Femur (tissue), 1 donor: ENCODE measurements around the gene IGLL5.

Experiments used
- DNase-seq: peaks from one replicate; pipeline ENCODE4 v3.0.0-alpha.2; 2017

The IGLL5 gene

DNA sequence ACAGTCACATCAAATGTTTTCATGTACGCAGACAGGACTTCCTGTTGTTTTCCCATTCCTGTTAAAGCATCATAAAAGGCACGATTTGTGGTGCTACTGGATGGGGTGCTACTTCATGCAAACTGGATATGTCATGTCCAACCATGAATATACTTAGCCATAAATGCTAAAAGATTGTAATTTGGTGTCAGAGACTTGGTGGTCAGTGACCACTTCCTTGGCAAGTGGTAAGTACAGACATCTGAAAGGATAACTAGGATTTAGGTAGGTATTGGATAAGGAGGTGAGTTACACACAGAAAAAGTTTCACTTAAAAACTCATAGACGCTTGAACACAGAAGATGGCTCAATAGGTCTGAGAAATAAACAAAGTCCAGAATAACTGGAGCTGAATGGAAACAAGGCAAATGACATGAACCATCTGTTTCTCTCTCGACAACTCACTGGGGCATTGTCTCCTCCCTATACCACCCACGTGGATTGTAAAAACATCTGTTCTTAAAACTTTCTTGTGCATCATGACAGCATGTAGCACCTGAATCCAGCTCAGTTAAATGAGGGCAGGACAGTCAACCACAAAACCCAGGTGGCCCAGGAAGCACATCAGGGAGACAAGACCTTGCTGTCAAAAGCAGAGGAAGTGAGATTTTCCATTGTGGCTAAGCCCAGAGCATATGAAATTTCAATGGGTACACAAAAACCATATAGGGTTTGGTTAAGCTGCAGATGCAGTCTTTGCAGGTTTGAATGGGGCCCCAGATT, 22.1 kb upstream of the IGLL5 start:
- DNase-seq = no peak

DNA sequence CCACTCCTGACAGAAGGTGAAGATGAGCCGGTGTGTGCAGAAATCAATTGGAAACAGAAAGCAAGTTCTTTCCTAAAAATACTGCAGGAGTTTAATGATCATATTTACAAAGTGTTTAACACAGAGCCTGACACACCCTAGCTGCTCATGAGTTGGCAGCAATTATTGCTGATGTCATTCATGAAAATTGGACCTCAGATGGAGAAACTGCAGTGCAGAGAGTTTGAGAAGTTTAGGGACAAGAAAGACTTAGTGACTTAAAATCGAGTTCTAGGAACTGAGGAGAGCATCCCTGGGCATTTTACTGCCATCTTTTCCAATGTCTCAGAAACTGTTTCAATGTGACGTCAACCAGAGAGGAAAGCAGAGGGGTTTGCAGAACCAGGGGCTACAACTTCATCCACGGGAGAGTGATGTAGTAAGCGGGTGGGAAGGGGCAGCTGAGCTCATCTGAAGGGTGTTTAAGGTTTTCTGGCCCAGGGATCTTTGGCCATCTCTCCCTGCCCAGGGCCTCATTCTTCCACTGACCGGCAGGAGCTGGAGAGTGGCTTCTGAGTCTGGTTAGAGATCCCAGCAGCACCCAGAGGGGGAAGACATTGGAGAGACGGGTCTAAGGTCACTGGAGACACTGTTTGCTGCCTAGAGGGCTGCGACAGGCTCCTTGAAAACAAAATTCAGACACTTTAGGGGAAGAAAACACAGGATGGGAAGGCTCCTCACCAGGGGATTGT, 21.1 kb upstream of the IGLL5 start:
- no peak for DNase-seq

DNA sequence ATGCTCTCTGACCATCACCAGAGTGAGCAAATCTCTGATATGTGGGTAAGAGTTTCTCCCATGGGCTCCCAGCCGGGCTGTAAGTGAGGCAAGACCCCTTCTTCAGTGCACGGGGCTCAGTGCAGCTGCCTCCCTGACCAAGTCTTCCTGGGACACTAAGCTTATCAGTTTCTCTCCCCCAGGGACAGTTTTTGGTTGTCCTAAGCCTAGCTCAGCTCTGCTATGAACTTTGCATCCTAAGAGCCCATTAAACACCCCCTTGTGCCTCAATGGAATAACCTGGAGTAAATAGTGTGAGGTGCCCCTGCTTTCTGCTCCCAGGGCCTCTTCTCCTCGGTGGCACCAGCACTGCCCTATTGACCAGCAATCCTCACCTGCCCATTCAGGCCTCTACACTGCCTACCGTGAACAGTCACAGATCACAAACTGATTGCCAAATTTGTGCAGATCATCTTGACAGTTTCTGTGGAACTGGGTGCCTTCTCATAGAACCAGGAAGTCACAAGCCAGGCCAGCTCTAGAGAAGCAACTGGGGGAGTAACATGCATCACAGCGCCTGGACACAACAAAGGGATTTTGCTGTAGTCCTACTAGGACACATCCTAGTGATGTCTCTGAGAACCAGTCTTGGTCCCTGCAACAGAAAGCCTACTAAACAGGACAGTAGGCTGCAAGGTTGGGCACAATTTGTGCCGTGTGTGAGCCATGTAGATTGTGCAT, 19.5 kb upstream of the IGLL5 start:
- no peak for DNase-seq

DNA sequence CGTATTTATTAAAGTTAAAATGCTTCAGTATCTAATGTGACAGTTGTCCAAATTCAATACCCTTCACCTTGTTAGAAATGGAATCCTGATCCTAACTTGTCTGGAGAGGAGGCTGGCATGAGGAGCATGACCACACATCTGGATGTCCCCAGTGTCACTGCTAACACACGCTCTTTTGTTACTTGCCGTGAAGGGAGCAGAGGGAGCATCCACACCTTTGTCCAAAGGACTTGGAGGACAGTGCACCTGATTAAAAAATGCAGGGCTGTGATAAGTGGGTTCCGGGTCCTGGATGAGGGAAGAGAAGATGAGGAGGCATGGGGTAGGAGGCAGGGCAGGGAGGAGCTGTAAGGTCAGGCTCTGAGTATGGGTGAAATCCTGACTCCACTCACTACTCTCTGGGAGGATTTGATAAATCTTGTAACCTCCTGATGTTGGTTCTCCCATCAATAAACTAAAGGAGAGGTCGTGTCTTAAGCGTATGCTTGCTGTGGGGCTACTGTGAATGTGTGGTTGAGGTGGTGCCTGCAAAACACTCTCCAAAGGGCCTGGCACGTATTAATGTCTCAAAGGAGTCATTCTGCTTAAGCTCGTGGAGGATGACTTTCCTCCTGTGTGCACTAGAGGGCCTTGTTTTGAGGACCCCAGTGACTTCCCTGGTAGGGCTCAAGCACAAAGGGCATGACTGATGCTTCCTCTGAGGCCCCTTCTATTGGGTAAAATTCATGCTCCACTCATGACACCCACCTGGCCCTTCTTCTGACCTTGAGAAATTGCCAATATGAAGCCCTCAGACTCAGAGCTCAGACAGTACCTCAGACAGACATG, 16.8 kb upstream of the IGLL5 start:
- DNase-seq = no peak

DNA sequence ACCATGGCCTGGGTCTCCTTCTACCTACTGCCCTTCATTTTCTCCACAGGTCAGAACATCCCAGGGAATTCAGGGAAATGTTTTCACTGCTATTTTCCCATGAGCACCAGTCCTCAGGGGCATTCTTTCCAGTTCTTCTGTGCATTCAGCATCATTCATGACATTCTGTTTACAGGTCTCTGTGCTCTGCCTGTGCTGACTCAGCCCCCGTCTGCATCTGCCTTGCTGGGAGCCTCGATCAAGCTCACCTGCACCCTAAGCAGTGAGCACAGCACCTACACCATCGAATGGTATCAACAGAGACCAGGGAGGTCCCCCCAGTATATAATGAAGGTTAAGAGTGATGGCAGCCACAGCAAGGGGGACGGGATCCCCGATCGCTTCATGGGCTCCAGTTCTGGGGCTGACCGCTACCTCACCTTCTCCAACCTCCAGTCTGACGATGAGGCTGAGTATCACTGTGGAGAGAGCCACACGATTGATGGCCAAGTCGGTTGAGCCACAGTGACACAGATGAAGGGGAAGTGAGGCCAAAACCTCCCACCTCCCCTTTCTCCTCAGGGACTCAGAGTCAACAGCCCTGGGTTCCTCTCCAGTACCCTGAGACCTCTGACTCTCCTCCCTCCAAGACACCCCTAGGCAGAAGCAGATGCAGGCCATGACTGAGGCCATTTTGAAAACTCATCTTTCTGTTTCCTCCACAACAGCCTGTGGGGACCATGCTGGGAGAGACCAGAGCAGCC, 15.9 kb upstream of the IGLL5 start:
- no peak for DNase-seq

DNA sequence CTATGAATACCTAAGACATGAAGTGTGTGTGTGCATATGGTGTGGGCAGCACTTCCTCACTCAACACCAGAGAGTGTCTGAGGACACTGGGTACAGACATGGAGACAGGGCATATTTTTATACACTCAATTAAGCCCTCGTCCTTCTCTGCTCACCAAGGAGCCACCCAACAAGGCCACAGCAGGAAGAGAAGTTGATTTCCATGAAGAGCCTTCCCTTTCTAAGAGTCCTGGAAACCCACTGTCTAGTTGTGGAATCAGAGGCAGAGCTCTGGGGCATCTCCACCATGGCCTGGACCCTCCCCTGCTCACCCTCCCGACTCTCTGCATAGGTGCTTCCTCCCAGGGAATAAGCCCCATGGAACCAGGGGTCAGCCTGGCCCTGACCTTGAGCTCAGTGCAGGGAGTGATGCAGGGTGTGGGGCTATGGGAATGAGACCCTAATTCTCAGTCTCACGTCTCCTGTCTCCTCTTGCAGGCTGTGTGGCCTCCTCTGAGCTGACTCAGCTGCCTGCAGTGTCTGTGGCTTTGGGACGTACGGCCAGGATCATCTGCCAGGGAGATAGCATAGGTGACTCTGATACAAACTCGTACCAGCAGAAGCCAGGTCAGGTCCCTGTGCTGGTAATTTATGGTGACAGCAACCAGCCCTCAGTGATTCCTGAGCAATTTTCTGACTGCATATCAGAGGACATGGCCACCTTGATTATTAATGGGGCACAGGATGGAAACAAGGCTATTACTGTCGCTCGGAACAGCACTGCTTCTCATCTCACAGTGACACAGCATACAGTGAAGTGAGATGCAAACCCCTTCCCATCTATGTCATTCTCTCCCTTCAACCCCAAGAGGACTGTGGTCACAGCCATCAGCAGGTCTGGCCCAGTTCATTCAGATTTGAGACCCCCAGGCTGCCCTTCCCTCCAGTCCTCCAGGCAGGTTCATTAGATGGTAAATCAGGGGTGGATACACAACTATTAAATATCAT, 14.6 kb upstream of the IGLL5 start:
- DNase-seq = no peak

DNA sequence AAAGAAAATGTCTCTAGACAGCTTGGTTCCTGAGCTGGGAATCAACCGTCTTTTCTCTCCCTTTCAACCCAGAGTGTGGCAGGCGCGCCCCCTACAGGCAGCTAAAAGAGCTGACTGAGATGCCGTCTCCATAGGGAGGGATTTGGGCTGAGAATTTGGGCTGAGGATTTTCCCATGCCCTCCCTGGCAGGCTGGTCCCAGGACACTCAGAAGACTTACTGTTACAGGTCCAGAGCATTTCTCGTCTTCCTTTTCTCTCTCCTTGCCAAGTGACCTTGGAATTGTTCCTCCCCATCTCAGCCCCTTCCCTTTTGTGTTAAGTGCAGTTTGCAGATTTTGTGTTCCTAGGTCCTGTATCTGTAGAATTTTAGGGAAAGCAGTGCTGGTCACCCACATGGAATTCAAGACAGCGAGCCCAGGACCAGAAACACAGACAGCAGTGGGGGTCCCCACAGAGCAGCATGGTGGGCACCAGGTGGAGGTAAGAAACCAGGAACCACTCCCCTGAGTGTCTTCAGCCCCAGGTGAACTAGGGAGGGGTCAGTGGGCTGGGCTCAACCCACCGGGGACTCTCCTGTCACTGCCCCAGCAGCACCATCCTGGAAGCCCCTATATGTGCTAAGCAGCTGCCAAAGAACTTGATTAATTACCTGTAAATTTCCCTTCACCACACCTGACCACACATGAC, 9.9 kb upstream of the IGLL5 start:
- peak; percentile 56 for DNase-seq

DNA sequence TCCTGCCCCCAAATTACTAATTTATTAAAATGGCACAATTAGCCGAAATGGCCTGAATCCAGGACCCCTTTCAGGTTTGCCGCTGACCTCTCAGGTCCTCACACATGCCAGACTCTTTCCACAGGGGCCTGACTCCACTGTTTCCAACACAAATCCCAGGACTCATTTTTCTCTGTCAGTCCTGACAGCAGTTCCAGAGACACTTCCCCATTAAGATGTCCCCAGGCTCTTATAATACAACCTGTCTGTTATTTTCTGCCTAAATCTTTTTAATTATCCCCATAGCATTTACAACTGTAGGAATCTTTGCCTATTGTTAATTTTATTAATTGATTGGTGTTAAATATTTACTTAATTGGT, 9.4 kb upstream of the IGLL5 start:
- DNase-seq = no peak

DNA sequence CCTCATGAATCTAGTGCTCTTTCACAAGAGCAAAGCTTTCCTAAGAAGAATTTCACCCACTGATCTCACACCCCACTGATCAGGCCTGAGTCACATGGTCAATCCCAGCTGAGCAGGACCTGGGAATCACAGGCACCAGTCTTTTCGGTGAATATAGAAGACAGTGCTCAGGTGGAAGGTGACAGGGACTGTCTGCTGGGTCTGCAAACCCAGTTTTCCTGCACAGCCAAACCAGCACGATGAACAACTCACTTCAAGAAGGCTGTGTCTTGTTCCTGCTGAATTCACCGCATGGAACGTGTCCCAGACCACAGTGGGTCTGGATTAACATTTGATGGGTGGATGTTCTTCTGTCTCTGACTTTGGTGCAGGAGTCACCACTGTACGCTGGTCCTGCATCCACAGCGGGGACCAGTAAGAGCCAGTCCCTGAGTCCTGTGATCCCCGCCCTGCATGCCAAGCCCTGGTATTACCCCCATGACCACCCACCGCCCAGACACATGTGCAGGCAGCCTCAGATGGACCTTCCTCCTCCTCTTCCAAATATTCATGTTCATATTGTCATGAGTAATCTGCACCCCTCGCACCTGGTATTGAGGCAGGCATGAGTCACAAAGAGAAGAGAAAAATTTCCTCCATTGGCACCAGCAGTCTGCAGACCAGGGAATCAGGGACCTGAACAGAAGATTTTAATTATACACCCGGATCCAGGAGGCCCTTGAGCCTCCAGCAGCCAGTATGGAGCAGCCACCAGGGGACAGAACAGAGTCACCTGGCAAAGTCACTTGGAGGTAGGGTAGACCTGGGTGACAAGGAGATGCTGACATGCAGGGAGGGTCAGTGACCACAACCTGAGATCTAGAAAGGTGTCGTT, 8.6 kb upstream of the IGLL5 start:
- DNase-seq = no peak

DNA sequence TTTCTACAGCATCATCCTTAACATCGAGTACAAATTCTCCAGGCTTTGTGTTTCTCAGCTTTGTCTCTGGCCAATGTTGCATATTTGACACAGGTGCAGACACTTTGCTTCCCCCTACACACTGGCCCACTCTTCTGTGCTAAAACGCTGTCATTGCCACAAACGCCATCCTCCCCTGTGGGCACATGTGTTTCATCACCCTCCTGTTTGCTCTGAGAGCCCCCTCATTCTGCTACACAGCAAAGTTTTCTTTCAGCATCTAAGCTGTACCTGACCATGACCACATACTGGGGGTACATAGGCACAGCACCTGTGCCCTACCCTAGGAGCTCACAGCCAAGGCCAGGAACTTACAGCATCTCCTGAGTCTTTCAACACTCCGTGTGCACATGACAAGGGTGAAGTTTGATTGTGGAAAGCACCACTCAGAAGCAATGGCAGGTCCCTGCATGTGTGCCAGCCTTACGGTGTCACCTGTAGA, 7.9 kb upstream of the IGLL5 start:
- DNase-seq = no peak

DNA sequence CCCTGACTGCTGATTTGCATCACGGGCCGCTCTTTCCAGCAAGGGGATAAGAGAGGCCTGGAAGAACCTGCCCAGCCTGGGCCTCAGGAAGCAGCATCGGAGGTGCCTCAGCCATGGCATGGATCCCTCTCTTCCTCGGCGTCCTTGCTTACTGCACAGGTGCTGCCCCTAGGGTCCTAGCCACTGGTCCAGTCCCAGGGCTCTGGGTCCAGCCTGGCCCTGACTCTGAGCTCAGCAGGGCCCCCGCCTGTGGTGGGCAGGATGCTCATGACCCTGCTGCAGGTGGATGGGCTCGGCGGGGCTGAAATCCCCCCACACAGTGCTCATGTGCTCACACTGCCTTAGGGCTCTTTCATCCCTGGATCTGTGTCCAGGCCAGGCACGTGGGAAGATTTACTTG, 7.0 kb upstream of the IGLL5 start:
- no peak for DNase-seq

DNA sequence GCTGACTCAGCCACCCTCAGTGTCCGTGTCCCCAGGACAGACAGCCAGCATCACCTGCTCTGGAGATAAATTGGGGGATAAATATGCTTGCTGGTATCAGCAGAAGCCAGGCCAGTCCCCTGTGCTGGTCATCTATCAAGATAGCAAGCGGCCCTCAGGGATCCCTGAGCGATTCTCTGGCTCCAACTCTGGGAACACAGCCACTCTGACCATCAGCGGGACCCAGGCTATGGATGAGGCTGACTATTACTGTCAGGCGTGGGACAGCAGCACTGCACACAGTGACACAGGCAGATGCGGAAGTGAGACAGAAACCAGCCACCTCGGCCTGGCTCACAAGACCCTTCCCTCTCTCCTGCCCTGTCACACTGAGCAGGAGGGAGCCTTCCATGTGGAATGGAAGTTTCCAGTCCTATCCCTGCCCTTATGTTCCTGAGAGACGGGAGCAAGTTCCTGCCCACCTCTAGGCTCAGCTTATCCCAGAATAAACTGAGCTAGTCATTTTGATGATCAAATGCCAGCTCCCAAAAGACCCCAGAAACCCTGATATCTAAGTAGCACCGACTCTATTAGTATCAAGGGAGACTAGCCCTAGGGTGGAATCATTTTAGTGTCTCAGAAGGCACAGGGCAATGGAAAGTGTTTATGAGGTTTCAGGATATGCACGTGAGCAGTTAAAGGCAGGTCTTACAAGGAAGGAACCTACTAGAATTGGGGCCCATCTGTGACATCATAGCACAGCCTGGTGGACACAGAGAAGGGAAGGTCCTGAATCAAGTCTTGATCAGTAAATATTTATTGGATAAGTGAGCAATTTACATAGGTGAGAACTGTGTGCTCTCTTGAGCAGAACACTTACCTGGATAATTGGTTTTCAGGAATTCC, 6.3 kb upstream of the IGLL5 start:
- no peak for DNase-seq

DNA sequence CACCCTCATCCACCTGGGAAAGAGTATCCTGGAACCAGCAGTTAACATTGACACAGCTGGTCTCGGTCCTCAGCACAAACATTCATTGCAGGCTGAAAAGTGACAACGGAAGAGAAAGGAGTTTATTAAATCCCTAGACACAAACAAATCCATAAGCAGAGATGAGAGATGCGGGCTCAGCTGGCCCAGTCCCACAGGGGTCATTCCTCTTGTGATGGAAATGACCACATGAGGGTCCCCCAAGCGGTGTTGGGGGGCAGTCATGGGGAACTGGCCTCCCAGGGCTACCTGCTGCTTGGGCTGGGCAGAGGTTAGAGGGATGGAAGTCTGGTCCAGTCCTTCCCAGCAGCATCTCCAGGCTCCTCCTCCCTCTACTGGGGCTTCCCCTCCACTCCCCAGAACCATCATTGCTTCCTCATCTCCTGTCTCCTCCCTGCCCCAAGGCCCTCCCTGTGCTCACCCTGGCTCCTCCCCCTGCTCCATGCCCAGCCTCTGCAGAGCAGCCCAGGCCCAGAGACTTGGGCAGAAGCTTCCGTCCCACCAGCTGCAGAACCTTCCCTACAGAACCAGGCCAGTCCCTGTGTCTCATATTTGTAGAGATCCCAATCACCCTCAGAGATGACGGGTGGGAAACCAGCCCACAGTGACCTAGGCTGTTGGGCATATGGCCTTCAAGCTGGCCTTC, 5.4 kb upstream of the IGLL5 start:
- no peak for DNase-seq

DNA sequence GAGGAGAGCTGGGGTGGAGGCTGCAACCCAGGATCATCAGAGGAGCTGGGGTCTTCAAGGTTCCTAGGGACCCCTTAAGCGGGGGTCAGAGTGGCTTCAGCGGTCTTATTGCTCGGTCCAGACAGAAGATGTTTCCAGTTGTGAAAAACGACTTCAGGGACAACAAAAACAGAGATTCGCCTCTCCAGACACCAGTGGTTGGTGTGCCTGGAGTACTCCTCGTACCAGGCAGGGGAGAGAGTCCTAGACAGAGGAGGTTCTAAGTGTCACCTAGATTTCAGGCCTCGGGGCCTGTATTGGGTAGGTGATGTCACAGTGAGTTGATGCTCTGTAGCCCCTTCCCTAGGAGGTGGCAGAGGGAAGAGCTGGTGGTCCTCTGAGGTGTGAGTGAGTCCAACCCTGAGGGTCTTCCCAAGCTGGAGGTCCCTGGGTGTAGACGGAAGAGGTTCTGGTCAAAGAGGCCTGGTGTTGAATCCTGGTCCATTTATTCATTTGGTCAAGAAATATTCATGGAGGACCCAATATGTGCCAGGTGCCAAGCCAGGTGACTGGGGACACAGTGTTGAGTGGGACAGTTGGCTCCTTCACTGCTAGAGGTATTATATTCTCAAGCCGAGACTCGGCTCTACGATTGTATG, 4.4 kb upstream of the IGLL5 start:
- no peak for DNase-seq

DNA sequence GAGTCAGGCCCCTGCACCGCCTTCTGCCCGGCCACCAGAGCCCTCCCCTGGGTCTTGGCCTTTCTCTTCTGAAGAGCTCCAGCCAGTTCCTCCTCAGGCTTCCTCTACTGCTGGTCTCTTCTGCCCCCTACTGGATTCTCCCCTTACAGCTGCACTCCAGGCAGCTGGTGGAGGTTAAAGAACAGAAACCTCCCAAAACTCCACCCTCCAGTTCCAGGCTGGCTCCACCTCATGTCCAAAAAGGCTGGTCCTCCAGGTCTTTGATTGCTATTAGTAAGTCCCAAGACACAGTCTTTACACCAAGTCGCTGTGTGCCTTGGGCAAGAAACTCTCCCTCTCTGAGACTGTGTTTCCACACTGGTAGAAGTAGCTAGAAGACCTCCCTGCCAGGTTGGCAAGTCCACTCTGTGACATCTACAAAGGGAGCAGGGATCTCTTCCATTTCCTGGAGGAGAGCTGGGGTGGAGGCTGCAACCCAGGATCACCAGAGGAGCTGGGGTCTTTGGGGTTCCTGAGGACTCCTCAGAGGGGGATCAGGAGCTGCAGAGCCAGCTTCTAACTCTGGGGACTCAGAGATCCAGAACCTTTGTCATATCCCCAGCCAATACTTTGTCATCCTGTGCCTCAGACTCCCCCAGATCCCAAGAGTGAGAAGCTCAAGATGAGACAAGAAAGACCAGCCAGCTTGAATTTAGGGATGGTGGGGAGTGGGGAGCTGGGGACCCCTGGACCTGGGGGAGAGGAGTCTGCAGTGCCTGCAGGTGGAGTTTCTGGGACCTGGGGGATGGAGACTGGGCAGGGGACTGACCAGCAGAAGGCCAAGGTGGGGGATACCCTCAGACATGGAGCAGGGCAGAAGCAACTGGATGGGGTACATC, 3.4 kb upstream of the IGLL5 start:
- peak; percentile 64 for DNase-seq
